ENCODE measurements around the gene FTSJ3.

DNA sequence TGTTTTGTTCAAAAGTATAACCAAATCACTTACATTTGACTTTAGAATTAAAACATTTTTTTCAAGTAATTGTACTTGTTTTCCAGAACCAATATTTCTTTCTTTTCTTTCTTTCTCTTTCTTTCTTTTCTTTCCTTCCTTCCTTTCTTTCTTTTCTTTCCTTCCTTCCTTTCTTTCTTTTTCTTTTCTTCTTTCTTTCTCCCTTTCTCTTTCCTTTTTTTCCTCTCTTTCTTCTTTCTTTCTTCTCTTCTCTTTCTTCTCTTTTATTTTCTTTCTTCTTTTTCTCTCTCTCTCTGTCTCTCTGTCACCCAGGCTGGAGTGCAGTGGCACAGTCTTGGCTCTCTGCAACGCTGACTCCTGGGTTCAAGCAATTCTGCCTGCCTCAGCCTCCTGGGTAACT is 26.7 kb downstream of the FTSJ3 start:
- TF ChIP-seq, protein P1, sequence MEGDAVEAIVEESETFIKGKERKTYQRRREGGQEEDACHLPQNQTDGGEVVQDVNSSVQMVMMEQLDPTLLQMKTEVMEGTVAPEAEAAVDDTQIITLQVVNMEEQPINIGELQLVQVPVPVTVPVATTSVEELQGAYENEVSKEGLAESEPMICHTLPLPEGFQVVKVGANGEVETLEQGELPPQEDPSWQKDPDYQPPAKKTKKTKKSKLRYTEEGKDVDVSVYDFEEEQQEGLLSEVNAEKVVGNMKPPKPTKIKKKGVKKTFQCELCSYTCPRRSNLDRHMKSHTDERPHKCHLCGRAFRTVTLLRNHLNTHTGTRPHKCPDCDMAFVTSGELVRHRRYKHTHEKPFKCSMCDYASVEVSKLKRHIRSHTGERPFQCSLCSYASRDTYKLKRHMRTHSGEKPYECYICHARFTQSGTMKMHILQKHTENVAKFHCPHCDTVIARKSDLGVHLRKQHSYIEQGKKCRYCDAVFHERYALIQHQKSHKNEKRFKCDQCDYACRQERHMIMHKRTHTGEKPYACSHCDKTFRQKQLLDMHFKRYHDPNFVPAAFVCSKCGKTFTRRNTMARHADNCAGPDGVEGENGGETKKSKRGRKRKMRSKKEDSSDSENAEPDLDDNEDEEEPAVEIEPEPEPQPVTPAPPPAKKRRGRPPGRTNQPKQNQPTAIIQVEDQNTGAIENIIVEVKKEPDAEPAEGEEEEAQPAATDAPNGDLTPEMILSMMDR (IDR thresholded peaks at IDR 0.05) = no peak
- no peak for TF ChIP-seq POLR2A (IDR thresholded peaks at IDR 0.05)

All from heart left ventricle (tissue), 13 donors.